HepG2 (cell line): ENCODE results near the gene PC. TPM values are rescaled to one million over a fixed set of nuclear protein-coding genes. Genes with fewer than 3 reads are reported as not detected.

Experiments used
- ATAC-seq: fragments of 200-7000 bp; cut with Tn5 transposase; 3 replicates; pipeline ENCODE4 v1.9.1; 2020; ENCODE audit warnings: mild to moderate bottlenecking, moderate library complexity
- BruUV-seq: library from RNA; stranded (reverse); fragments of 400-500 nt; replicated peaks from 2 replicates; lab custom pipeline; 2021; lab: Mats Ljungman, UMichigan
- CTCF ChIA-PET: fragments of 300-600 bp; formaldehyde crosslinking; extraction: SDS; loops from one replicate; lab custom pipeline; 2021; ENCODE audit warnings: low total read pairs, inconsistent platforms, low intra/inter-chr PET ratio; lab: Yijun Ruan, JAX
- POLR2A ChIA-PET: fragments of 350-600 bp; sonication (Branson Sonifier 250); formaldehyde crosslinking; loops from one replicate; lab custom pipeline; 2020; ENCODE audit warnings: antibody characterized with exemption, inconsistent platforms; lab: Yijun Ruan, JAX
- DNase-seq: peaks from one replicate; pipeline ENCODE4 v3.0.0-alpha.2; 2015; ENCODE audit warnings: low spot score
- FAIRE-seq: peaks from 3 replicates; lab custom pipeline; 2011; peaks lifted over from hg19 to GRCh38; lab: Jason Lieb, UNC
- H2AFZ ChIP-seq: one replicate; pipeline ENCODE4 v1.6.1; 2011; ENCODE audit warnings: low read length, inconsistent platforms
- H3K27ac ChIP-seq: fragments of 300-600 bp; 3 replicates; pipeline ENCODE4 v1.8.0; 2011; ENCODE audit warnings: mixed run types, mild to moderate bottlenecking, mixed read lengths, low read length, inconsistent platforms; ENCODE audit not compliant: insufficient read depth; ENCODE audit errors: extremely low read length
- H3K27me3 ChIP-seq, 2 experiments: fragments of 200-600 bp in 1 of 2; 2 replicates in 1 of 2; 3 replicates in 1 of 2; pipeline versions ENCODE4 v1.6.0 to v1.8.0; 2011; ENCODE audit warnings: low read length in 2 of 2, mild to moderate bottlenecking in 2 of 2, moderate library complexity in 2 of 2, inconsistent platforms in 1 of 2; ENCODE audit not compliant: insufficient read depth in 2 of 2, control insufficient read depth in 1 of 2
- H3K36me3 ChIP-seq, 2 experiments: fragments of 200-600 bp in 1 of 2; replicated peaks in 1 of 2; 2 replicates in 1 of 2; 3 replicates in 1 of 2; pipeline versions ENCODE4 v1.5.1 to v1.8.0; 2011; ENCODE audit warnings: low read length in 2 of 2, inconsistent platforms in 1 of 2; ENCODE audit not compliant: insufficient read depth in 2 of 2, control insufficient read depth in 1 of 2
- H3K4me1 ChIP-seq: 2 replicates; pipeline ENCODE4 v1.5.1; 2012; ENCODE audit warnings: low read length, inconsistent platforms; ENCODE audit not compliant: insufficient read depth
- H3K4me2 ChIP-seq: 2 replicates; pipeline ENCODE4 v1.6.0; 2011; ENCODE audit warnings: low read depth, low read length, inconsistent platforms
- H3K4me3 ChIP-seq, 3 experiments: fragments of 200-600 bp in 1 of 3; sonication (generic), shearing (Covaris generic) in 1 of 3; replicated peaks in 1 of 3; 2 replicates each; pipeline ENCODE4 v1.5.1; 2011 to 2016; ENCODE audit warnings: low read length in 3 of 3, inconsistent platforms in 2 of 3, low read depth in 2 of 3, mild to moderate bottlenecking in 2 of 3, control low read depth in 1 of 3, mixed read lengths in 1 of 3; ENCODE audit not compliant: insufficient read depth in 1 of 3
- H3K79me2 ChIP-seq: one replicate; pipeline ENCODE4 v1.6.1; 2011; ENCODE audit warnings: low read length, inconsistent platforms; ENCODE audit not compliant: insufficient read depth
- H3K9ac ChIP-seq: 2 replicates; pipeline ENCODE4 v1.6.0; 2011; ENCODE audit warnings: mild to moderate bottlenecking, low read depth, low read length, inconsistent platforms; ENCODE audit not compliant: insufficient read depth
- H3K9me3 ChIP-seq: 2 replicates; pipeline ENCODE4 v1.5.1; 2012; ENCODE audit warnings: mild to moderate bottlenecking, low read length
- H4K20me1 ChIP-seq: 2 replicates; pipeline ENCODE4 v1.6.0; 2011; ENCODE audit warnings: inconsistent platforms, mild to moderate bottlenecking, low read length, moderate library complexity; ENCODE audit not compliant: insufficient read depth
- ASH2L ChIP-seq: fragments of 300-600, 200-600 bp; sonication (generic); IDR thresholded peaks from 2 replicates; pipeline ENCODE4 v1.7.0; 2017; ENCODE audit warnings: low read depth, mild to moderate bottlenecking, moderate library complexity, mixed read lengths, low read length; ENCODE audit not compliant: insufficient read length
- EEA1 ChIP-seq: sonication (generic); formaldehyde crosslinking; IDR thresholded peaks from 2 replicates; pipeline ENCODE4 v1.5.1; 2020; ENCODE audit warnings: mild to moderate bottlenecking, missing genetic modification reagents, borderline replicate concordance
- FOXO4 ChIP-seq: sonication (generic); formaldehyde crosslinking; conservative IDR thresholded peaks from 2 replicates; pipeline ENCODE4 v1.8.1; 2023; ENCODE audit warnings: missing genetic modification reagents
- HBP1 ChIP-seq: IDR thresholded peaks from 2 replicates; pipeline ENCODE4 v1.6.1; 2016; ENCODE audit warnings: low read depth, control low read depth
- HINFP ChIP-seq: sonication (generic); formaldehyde crosslinking; IDR thresholded peaks from 2 replicates; pipeline ENCODE4 v1.4.0; 2020; ENCODE audit warnings: low read depth, mild to moderate bottlenecking, missing genetic modification reagents
- HMG20A ChIP-seq: IDR thresholded peaks from 2 replicates; pipeline ENCODE4 v1.6.1; 2016; ENCODE audit warnings: borderline replicate concordance
- HMGXB4 ChIP-seq, 2 experiments: sonication (generic) in 1 of 2; formaldehyde crosslinking in 1 of 2; IDR thresholded peaks; 2 replicates each; pipeline versions ENCODE4 v1.4.0 to v1.6.1; 2018 to 2020; ENCODE audit warnings: missing genetic modification reagents in 2 of 2, borderline replicate concordance in 1 of 2, low read depth in 1 of 2, mild to moderate bottlenecking in 1 of 2, missing biosample characterization in 1 of 2
- LCORL ChIP-seq, 2 experiments: fragments of 450-650 bp in 1 of 2; sonication (generic) in 1 of 2; formaldehyde crosslinking in 1 of 2; IDR thresholded peaks; 2 replicates each; pipeline versions ENCODE4 v1.5.0 to v1.6.1; 2017 to 2020; ENCODE audit warnings: antibody characterized with exemption in 1 of 2, missing genetic modification reagents in 1 of 2
- MTA1 ChIP-seq: sonication (generic); formaldehyde crosslinking; IDR thresholded peaks from 2 replicates; pipeline ENCODE4 v1.4.0; 2020; ENCODE audit warnings: missing genetic modification reagents, mild to moderate bottlenecking, borderline replicate concordance
- MTF1 ChIP-seq: sonication (generic); formaldehyde crosslinking; IDR thresholded peaks from 2 replicates; pipeline ENCODE4 v1.5.0; 2020; ENCODE audit warnings: missing genetic modification reagents
- NFE2 ChIP-seq: sonication (generic); formaldehyde crosslinking; IDR thresholded peaks from 2 replicates; pipeline ENCODE4 v1.4.0; 2020; ENCODE audit warnings: missing genetic modification reagents
- RARA ChIP-seq: IDR thresholded peaks from 2 replicates; pipeline ENCODE4 v1.6.1; 2016; ENCODE audit warnings: missing genetic modification reagents, missing compliant biosample characterization
- RNF219 ChIP-seq: sonication (generic); formaldehyde crosslinking; IDR thresholded peaks from 2 replicates; pipeline ENCODE4 v1.5.0; 2020; ENCODE audit warnings: mild to moderate bottlenecking, missing genetic modification reagents
- TBP ChIP-seq: sonication (generic); formaldehyde crosslinking; IDR thresholded peaks from 2 replicates; pipeline ENCODE4 v1.5.0; 2020; ENCODE audit warnings: missing genetic modification reagents
- ZNF343 ChIP-seq: sonication (generic); formaldehyde crosslinking; IDR thresholded peaks from 2 replicates; pipeline ENCODE4 v1.4.0; 2020; ENCODE audit warnings: mild to moderate bottlenecking, missing genetic modification reagents
- ZNF354B ChIP-seq: sonication (generic); formaldehyde crosslinking; IDR thresholded peaks from 2 replicates; pipeline ENCODE4 v1.8.0; 2022; ENCODE audit warnings: mild to moderate bottlenecking, missing genetic modification reagents
- ZNF75D ChIP-seq: sonication (generic); formaldehyde crosslinking; IDR thresholded peaks from 2 replicates; pipeline ENCODE4 v1.8.1; 2023; ENCODE audit warnings: missing genetic modification reagents, mild to moderate bottlenecking, borderline replicate concordance
- WGBS: methylation state at CpG from one replicate; pipeline ENCODE4 v1.1.6; 2017; ENCODE audit warnings: low lambda C conversion rate; 5-methylcytosine and 5-hydroxymethylcytosine counted together
- in situ Hi-C: cut with HindIII; loops from 2 replicates; pipeline ENCODE4 v1.10.0; 2017; ENCODE audit warnings: low pct_unique_long_range_greater_than_20kb; ENCODE audit not compliant: extremely low pct_ligation_motif_present
- intact Hi-C: fragments of 100-400 bp; cut with micrococcal nuclease; formaldehyde crosslinking; loops from one replicate; pipeline ENCODE4 v1.10.0; 2022; ENCODE audit not compliant: unreplicated experiment
- polyA plus RNA-seq, 8 experiments: library from polyadenylated mRNA; depleted of rRNA in 3 of 8; stranded (reverse) in 7 of 8; unstranded in 1 of 8; fragments of >200 nt; fragmentation: Illumina TruSeq in 4 of 8; extraction: Trizol in 4 of 8; gene quantifications; 2 replicates each; pipeline versions ENCODE4 v1.2.1 to v1.2.3, GENCODE V29; 2011 to 2016; ENCODE audit warnings: low read depth in 4 of 8, missing spikeins in 1 of 8, mixed read lengths in 1 of 8; ENCODE audit not compliant: insufficient read depth in 1 of 8
- total RNA-seq, 5 experiments: library from RNA; depleted of rRNA; stranded (reverse); fragments of >200 nt; fragmentation: Illumina TruSeq; extraction: Trizol; gene quantifications; 2 replicates each; pipeline ENCODE4 v1.2.3, GENCODE V29; 2016; ENCODE audit warnings: low read depth in 1 of 5

The PC gene
- total and polyA plus RNA-seq, 2 of the 13 experiments (the other 11 are each of a cell fraction or from before 2014, with no cell fraction given), result 29.0 to 39.0 TPM

- Histone ChIP-seq H3K4me1 (no peaks in the 10 kb centered on the region), H2AFZ (no peak overlapping the region), H3K4me3 (no peak overlapping the region), H3K9ac (no peak overlapping the region), H3K27ac (no peak overlapping the region), H3K27me3 (no peaks in the 10 kb centered on the region), H3K4me2 (no peak overlapping the region), H3K9me3 (no peaks in the 10 kb centered on the region), H4K20me1 (no peaks in the 10 kb centered on the region), H3K79me2 (no peaks in the 10 kb centered on the region), H3K36me3 (no peaks in the 10 kb centered on the region; a peak in 1 of 5 replicates)
- ChIA-PET CTCF (no interaction called here), POLR2A (no interaction called here)
- no peak for ATAC-seq
- intact Hi-C loops (no loop called here), in situ Hi-C loops (no loop called here)
- WGBS, result 94% methylated on average over 5 of the region's 5 CpGs
- no TSS peak for BruUV-seq
- no peak for FAIRE-seq
- no peak for DNase-seq
- TF ChIP-seq NFE2, result no peak
- TF ChIP-seq ZNF343, result no peak
- TF ChIP-seq MTA1 (CRISPR knock-in tag), result no peak
- no peak for TF ChIP-seq TBP (CRISPR knock-in tag)
- TF ChIP-seq ZNF354B (CRISPR knock-in tag), result no peak
- TF ChIP-seq EEA1 (CRISPR knock-in tag), result no peak
- TF ChIP-seq HMGXB4 (CRISPR knock-in tag; IDR thresholded peaks at IDR 0.05; ENCODE audit: borderline replicate concordance in 1 of 2, low read depth in 1 of 2), result no peak
- no peak for TF ChIP-seq FOXO4 (CRISPR knock-in tag)
- TF ChIP-seq HBP1, result no peak
- TF ChIP-seq HINFP (CRISPR knock-in tag), result no peak
- TF ChIP-seq ZNF75D (CRISPR knock-in tag), result no peak
- TF ChIP-seq RNF219, result no peak
- TF ChIP-seq HMG20A, result no peak
- no peak for TF ChIP-seq ASH2L
- no peak for TF ChIP-seq RARA
- TF ChIP-seq LCORL (IDR thresholded peaks at IDR 0.05), result no peak
- no peak for TF ChIP-seq LCORL (CRISPR knock-in tag; IDR thresholded peaks at IDR 0.05)
- no peak for TF ChIP-seq MTF1
Measured at GRCh38 chr11:66814678-66815077, 143.5 kb downstream of the PC start.
